HPDE6-E6E7 (cell line): Measurements from ENCODE around the gene ALKBH6.

Experiments used
- DNase-seq: peaks from one replicate; pipeline ENCODE4 v3.0.0; 2011; ENCODE audit warnings: missing footprints; ENCODE audit errors: extremely low spot score

Gene ALKBH6

GRCh38 chr19:36030264-36031148 is 16.5 kb upstream of the ALKBH6 start:
- no peak for DNase-seq

- no peak for DNase-seq
Observed at GRCh38 chr19:36028313-36029041, 14.5 kb upstream of the ALKBH6 start.

- no peak for DNase-seq
Observed at GRCh38 chr19:36027696-36028095, 13.7 kb upstream of the ALKBH6 start.

GRCh38 chr19:36026091-36026876 is 12.3 kb upstream of the ALKBH6 start:
- DNase-seq = no peak

GRCh38 chr19:36025541-36025940 is 11.5 kb upstream of the ALKBH6 start:
- DNase-seq = no peak

- DNase-seq = no peak
Observed at GRCh38 chr19:36023432-36023831, 9.4 kb upstream of the ALKBH6 start.

- DNase-seq = no peak
Observed at GRCh38 chr19:36019061-36019670, 5.2 kb upstream of the ALKBH6 start.

GRCh38 chr19:36013280-36014011 is 567 bp downstream of the ALKBH6 start:
- DNase-seq = no peak

- DNase-seq = no peak
Observed at GRCh38 chr19:36010402-36010801, 3.6 kb downstream of the ALKBH6 start.

GRCh38 chr19:36009633-36010379 is 4.2 kb downstream of the ALKBH6 start:
- no peak for DNase-seq

GRCh38 chr19:36009220-36009619 is 4.8 kb downstream of the ALKBH6 start:
- DNase-seq = peak; percentile 52

GRCh38 chr19:36008336-36008978 is 5.6 kb downstream of the ALKBH6 start, which contains the start of gene SYNE4:
Gene SYNE4 (minus strand): TSS chr19:36008813. CDS start chr19:36008681, 132 bp downstream.
- DNase-seq = no peak

GRCh38 chr19:36006955-36007354 is 7.1 kb downstream of the ALKBH6 start:
- DNase-seq = no peak

GRCh38 chr19:36003284-36003683 is 10.7 kb downstream of the ALKBH6 start:
- DNase-seq = no peak

- DNase-seq = no peak
Observed at GRCh38 chr19:36001605-36002004, 12.4 kb downstream of the ALKBH6 start.

- no peak for DNase-seq
Observed at GRCh38 chr19:35996777-35997176, 17.2 kb downstream of the ALKBH6 start.

- peak; percentile 95 for DNase-seq
Observed at GRCh38 chr19:35995048-35995993, 18.7 kb downstream of the ALKBH6 start, which contains the start of gene SDHAF1. Gene SDHAF1 (plus strand): TSS chr19:35995188. CDS start chr19:35995275, 87 bp downstream.

GRCh38 chr19:35993923-35994598 is 20.0 kb downstream of the ALKBH6 start:
- no peak for DNase-seq
